HG03520 (cell line): ENCODE measurements around the gene NPEPL1.

Experiments used
- ATAC-seq: cut with Tn5 transposase; IDR thresholded peaks from one replicate; pipeline ENCODE4 v1.9.1; 2021; ENCODE audit warnings: mild to moderate bottlenecking, moderate library complexity; ENCODE audit not compliant: unreplicated experiment

The NPEPL1 gene

DNA sequence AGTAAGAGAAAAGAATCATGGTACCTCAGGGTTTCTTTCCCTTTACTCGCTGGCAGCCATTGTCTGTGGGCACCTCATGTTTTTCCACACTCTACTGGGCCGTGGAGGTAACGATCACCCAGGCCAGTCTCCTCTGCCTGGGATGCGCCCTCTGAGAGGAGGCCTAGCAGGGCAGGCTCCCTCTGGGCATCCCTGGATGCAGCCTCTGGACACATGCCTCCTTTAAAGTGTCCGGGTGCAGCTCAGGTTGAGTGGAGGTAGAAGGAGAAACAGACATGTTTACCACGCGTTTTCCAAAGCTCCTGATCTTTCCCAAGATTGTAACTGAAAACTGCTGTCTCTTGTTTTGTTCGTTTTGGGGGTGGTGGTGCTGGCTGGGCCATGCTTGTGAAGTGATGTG lies 13.8 kb upstream of the NPEPL1 start:
- no peak for ATAC-seq

DNA sequence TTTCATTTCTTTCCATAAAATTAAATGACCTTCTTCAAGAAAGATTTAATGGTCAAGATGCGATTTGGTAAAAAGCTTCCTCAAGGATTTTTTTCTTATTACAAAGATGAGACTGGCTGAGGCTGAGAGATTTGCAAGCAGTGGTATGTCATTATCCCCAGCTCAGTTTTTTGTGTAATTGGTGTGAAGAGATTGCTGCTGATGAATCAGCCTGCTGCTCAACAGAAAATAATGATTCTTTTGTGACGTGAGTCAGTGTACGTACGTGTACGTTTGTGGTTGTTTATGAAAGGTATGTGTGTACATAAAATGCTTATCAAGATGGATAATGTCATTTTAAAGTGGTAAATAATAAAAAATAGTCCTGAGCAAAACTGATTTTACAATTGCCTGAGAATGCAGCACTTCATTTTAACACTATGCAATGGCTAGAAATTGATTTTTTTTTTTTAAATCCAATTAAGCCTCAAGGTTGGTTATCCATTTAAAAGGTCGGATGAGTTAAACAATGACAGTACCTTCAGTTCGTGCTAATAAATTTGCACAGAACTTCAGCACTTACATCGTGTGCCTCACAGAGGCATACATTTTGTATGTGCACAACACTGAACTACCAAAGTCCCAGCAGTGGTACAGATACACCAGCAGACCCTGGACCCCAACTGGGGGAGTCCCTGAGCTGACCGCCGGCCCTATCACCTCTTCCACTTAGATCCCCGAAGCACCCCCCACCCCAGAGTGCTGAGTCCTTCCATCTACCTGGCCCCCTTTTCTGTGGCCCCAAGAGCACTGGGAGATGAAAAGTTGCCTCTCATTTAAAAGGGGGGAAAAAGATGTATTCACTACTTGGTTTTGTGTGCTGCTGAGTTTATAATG lies 9.7 kb upstream of the NPEPL1 start:
- ATAC-seq = no peak

DNA sequence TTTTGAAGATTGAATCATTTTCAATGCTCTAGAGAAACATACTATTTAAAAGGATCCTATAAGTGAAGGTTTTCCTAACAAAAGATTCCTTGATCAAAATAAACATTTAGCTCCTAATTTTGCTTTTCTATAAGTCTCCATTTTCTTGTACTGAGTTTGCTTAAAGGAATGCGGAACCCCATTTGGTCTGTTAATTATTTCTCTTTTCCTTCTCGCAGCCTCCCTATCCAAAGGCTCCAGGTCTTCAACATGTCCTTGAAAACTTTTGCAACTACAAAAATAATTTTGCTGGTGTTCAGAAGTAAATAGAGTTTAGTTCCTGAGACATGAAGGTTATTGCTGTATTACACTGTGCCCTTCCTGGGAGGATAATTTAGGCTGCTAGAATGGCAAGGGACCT lies 8.3 kb upstream of the NPEPL1 start:
- ATAC-seq = no peak

DNA sequence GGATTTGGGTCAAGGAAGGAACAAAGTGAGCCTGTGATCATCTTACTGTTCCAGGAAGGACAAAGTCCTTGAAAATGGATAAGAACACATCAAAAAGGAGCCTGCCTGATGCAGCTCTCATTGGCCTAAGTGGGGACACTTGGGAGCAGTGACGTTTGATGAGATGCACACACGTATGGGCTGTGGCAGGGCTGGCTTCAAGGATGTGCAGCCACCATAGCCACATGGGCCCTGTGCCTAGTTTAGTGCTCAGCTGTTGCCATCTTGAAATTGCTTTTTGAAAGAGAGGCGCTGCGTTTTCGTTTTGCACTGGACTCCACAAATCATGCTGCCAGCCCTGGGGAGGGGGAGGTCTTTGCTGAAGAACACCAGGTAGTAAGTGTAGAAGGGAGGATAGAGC lies 6.6 kb upstream of the NPEPL1 start:
- no peak for ATAC-seq

DNA sequence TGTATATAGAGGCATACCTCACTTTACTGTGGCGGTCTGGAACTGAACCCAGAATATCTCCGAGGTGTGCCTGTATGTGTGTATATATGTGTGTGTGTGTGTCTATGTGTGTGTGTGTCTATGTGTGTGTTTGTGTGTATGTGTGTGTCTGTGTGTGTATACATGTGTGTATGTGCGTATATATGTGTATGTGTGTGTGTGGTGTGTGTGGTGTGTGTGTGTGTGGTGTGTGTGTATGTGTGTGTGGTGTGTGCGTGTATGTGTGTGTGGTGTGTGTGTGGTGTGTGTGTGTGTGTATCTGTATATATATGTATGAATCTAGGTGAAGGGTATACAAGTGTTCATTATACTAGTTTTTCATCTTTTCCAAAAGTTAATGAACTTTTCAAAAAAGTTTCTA lies 4.2 kb upstream of the NPEPL1 start:
- ATAC-seq = no peak

DNA sequence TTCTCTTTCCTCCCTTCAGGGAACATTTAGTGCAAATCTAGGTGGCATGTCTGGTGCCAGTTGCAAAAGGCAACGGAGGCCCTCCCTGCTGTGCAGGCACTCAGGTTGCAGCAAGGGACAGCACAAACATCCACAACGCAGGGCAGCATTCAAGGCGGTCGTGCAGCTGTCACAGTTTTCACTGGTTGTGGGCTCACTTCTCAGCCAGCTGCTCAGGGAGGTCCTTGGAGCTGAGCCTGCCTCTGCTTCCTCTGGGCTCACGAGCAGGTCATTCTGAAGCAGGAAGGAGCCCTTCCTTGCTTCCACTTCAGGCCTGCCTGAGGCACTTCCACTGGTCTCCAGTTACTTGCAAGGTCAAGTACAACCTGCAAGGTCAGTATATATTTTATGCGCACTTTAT lies 3.8 kb upstream of the NPEPL1 start:
- ATAC-seq = no peak

DNA sequence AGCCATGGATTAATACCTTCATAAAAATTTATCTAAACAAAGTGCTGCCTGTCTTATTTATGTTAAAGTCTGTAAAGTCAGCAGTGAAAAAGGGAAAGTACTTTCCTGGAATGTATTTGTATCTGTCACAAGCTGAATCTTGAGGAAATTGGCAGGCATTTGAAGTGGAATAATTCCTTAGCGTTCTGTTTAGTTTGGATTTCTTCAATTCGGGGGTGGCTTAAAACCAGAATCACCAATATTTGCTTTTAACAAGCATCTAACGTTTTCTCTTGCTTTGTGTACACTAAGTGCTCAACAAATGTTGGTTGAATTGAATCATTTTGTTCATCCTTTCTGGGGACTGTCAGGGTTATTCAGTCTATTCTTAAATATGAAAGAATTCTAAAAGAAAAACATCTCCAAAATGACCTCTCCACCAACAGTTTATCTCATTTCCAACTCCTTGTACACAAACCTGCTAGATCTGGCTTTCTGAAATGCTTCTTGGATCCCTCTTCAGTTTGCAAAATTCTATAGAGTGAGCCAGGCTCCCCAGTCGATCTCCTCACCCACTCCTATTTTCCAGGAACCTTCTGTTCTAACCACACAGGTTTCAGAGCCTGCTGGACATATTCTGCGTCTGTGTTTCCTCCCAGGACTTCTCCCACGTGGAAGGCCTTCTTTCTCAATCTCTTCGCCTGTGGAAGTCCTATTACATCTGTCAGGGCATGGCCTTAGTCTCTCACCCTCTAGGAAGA lies 2.0 kb upstream of the NPEPL1 start:
- ATAC-seq = no peak

DNA sequence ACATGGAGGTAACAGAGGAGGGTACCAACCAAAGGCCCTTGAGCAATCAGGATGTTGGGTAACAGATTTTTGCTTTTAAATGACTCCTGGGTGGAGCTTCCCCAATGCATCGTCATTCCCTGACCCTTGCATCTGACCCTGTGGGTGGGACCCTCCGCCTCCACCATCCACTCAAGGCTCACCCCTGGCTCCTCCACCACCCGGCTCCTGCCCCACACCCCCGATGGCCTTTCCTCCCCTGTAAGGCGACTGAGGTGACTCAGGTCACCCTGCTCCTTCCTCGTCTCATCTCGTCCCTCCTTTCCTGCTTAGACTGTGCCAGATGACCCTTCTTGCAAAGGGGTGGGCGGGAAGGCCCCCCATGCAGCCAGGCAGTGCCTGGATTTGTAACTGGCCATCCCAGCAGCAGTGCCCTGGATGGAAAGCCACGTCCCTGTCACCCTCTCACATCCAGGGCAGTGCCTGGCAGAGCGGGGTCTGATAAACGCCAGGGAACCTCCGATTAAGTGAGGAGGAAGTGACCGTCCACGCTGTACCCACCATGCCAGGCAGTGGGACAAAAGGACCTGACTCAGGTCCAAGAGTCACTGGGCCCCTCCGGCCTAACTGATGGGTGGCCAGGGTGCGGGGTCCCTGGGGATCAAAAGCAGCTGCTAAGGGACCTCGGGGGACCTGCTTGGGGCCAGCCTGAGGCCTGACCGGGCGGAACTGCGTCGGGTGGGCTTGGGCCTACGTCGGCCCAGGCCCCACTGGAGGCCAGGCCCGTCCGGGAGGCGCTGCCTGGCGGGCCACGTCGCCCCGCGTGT lies 624 bp upstream of the NPEPL1 start:
- ATAC-seq = no peak

DNA sequence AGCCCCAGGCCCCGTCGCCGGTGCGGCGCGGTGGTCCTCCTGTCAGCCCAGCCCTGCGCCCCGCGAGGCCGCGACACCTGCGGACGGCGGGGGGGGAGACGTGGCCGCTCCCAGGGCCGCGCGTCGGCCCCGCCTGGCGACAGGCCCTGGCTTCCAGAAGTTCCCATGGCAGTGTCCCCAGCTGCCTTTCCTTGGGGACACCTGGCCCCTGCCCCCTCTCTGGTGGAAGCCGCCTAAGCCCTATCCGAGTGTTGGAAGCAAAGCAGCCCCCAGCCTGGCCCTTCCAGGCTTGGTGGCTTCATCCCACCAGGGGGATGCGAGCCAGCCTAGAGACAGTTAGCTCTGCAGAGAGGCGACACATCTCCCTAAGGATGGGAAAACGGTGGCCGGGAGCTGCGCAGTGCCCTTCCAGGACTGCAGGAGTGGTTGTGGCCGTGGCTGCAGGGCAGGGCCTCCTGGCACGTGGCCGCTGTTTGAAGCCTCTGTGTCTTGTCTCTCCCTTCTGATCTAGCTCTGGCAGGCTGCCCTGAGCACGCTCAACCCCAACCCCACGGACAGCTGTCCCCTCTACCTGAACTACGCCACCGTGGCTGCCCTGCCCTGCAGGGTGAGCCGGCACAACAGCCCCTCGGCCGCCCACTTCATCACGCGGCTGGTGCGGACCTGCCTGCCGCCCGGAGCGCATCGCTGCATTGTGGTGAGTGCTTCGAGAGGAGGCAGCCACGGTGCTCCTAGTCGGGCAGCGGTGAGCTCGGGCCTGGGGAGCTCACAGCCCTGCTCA lies 816 bp downstream of the NPEPL1 start:
- ATAC-seq = no peak

DNA sequence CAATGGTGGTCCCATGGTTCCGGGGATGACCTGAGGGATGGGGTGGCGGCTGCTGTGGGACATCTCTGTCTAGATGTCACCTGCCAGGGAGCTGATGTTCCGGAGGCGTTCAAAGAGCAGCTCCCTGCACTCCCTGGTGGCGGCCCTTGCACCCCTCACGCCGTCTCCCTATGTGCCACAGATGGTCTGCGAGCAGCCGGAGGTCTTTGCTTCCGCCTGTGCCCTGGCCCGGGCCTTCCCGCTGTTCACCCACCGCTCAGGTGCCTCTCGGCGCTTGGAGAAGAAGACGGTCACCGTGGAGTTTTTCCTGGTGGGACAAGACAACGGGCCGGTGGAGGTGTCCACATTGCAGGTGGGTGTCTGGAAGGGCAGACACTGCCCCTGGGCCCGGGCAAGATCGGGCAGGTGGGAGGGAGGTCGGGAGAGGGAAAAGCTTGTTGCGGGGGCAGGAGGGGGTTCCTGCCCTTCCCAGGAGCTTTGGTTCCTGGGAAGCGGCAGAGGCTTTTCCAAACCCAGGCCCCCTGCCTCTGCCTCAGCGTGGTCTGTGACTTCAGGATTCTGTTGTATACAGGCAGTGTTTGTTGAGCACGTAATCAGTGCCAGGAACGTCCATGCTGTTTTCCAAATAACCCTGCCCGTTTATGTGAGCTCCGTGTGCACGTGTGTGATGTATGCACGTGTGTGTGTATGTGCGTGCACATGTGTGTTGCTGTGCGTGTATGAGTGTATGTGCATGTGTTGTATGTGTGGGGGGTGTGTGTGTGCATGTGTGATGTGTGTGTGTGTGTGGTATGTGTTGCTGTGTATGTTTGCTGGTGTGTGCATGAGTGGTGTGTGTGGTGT lies 1.9 kb downstream of the NPEPL1 start:
- ATAC-seq = no peak

DNA sequence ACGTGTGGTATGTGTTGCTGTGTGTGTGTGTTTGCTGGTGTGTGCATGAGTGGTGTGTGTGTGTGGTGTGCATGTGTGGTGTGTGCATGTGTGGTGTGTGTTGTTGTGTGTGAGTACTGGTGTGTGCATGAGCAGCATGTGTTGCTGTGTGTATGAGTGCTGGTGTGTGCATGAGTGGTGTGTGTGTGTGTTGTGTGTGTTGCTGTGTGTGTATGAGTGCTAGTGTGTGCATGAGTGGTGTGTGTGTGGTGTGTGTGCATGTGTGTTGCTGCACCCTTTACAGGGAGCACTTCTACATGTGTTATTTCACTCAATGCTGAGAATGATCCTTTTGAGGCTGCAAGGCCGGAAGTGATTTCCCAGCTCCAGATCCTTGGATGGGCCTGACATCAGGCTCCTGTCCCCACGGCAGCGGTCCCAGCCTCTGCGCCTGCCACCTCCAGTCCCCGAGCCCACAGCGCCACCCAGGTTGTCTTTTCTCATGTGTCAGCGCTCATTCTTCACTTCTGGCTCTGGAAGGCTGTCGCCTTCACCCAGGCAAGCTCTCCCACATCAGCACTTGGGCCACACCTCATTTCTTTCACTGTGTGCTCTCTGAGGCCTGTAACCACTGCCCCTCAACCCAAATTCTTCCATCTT lies 2.6 kb downstream of the NPEPL1 start:
- ATAC-seq = no peak

DNA sequence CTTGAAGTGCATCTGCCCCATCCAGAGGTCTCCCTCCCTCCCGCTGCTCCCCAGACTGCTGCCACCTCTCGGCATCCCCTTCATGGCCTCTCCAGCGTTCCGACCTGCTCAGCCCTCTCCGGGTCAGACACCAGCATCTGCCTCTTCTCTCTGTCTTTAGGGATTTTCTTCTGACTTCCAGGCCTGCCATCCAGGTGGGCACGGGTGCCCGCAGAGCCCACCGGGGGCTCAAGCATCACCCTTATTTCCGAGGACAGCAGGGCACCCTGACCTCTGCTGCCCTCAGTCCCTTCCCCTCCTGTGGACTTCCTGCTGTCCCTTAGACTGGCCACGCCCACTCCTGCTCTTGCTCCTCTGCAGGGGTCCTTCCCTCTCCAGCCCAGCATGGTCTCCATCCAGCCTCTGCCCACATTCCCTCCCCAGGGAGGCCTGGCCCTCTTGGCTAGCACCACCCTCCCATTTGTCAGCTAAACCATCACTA lies 3.3 kb downstream of the NPEPL1 start:
- ATAC-seq = no peak

DNA sequence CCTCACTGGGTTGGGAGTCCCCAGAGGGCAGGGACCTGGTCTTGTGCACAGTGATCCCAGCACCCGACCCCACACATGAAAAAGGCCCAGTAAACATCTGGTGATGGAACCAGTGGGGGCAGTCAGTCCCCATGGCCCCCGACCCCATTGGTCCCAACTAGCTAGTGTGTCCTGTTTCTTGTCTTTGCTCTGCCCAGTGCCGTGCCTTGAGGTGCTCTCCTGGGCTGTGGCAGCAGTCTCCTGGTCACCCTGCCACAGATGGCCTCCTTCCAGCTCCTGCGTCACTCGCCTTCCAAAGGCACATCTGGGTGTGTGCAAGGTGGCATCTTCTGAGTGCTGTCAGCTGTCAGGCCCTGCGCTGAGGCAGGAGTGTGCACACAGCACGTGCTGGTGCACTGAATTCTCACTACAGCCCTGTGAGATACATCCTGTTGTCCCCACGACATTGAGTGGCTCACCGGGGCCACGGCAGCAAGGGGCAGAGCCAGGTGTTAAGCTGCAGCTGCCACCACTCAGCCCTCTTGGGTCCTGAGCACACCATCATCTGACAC lies 3.9 kb downstream of the NPEPL1 start:
- no peak for ATAC-seq

DNA sequence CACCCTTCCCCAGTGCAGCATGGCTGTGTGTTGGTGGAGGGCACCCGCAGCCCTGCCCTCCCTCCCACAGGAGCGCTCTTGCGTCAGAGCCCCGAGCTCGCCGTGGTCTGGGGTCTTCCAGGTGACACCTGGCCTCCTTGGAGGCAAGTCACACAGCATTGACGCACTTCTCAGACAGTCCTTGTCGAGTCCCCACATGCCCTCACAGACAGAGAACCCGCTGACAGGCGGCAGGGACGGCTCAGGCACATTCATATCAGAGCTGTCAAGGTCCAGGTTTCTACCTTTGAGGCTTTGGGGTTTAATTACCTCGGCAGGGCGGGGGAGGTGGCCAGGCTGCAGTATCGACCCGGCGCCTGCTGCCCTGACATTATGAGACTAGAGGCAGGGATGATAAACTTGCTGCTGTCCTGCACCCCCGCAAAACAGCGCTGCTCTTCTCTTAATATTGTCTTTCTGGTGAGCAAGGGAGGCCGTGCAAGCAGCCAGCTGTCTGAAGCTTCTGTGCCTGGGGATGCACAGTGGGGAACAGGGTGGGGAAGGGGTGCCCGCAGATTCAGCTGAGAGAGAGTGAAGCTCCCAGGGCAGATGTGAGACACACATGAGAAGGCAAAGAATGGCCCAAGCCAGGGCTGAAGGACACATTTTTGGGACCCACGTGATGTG lies 4.7 kb downstream of the NPEPL1 start:
- no peak for ATAC-seq

DNA sequence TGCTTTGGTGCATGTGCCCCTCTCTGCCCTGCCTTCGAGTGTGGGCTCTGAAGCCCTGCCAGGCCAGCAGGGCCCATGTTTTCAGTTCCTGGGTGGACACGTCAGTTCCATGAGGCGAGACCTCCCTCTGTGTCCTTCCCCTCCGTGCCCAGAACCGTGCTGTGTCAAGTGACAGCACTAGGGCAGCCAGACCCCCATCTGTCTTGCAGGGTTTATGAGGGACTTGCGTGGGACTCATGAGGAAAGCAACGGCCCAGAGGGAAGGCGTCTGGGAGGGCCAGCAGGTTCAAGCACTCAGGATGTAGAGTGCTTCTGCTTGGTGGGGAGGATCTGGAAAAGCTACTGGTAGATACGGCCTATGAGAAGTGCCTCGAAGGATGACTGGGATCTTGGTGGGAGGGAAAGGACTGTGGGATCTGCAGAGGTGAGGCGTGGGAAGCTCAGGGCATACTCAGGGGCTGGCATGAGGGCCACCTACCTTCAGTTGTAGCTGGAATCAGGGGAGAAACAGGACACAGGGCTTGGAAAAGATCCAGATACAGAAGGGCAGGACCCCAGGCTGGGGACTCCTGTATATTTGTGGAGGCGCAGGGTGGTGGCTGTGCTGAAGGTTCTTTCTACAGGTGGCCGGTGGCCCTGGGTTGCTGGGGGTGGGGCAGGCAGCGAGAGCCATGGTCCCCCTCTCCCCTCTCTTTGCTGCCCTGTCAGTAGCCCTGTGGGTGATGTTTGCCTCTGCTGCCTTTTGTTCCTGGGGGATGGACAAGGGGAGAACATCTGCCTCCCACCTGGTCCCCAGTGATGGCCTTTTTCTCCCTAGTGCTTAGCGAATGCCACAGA lies 5.5 kb downstream of the NPEPL1 start:
- no peak for ATAC-seq

DNA sequence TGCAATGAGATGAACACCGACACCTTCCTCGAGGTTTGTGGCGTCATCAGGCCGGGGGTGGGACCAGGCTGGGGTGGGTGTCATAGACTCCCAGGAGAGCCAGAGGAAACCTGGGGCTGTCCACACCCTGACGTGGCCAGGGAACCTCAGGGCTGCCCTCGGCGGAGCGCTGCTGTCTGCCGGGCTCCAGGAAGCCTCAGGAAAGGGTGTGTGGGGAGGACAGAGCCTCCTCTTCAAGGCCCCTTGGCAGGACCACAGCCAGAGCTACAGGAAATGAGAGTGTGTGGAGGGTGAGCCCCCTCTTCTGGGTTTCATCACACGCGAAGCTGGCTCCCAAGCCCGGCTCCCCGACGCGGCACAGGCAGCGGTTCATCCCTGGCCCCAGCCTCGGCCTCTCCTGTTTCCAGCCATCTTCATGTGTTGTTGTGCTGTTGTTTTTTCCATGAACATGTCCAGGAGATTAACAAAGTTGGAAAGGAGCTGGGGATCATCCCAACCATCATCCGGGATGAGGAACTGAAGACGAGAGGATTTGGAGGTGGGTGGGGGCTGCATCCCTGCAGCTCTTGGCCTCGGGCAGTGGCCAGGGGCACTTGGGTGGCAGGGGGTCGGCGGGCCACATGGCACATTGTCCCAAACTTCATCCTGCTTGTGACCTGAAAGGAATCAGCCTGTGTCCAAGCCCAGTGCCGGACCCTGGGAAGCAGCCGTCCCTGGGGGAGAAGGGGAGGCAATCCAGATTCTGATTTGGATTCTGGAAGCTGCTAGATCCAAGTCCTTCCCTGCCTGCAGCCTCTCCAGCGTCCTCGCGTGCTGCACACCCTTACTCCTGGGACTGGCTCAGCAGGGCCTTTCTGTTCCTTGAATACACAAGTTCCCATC lies 6.4 kb downstream of the NPEPL1 start:
- ATAC-seq = no peak
